Activated CD4-positive, alpha-beta T cell treated with anti-CD3 and anti-CD28 coated beads, Interleukin-2, amount 10 ng/mL, durations not matched to agents 7 days and 5 days (primary cell): ENCODE results near the gene CFAP251. TPM values are rescaled to one million over a fixed set of nuclear protein-coding genes. Genes with fewer than 3 reads are reported as not detected.
"Not testable (repeated sequence)": the region's sequence is repeated elsewhere in the genome, so short reads cannot be mapped to it uniquely, and the experiment has no call there.

Experiments used
- CTCF ChIA-PET: fragments of 350-600 bp; sonication (Branson Sonifier 250); formaldehyde crosslinking; loops from one replicate; lab custom pipeline; 2021; ENCODE audit warnings: antibody characterized with exemption; lab: Charles Lee
- POLR2A ChIA-PET: fragments of 350-600 bp; sonication (Branson Sonifier 250); formaldehyde crosslinking; loops from one replicate; lab custom pipeline; 2021; ENCODE audit warnings: antibody characterized with exemption; lab: Charles Lee
- DNase-seq: peaks from one replicate; pipeline ENCODE4 v3.0.0-alpha.2; 2020
- H3K27ac Mint-ChIP-seq: one replicate; pipeline ENCODE4 v1.8.0; 2021; ENCODE audit warnings: mild to moderate bottlenecking, moderate library complexity, mixed read lengths
- H3K27me3 Mint-ChIP-seq: one replicate; pipeline ENCODE4 v1.8.0; 2021; ENCODE audit warnings: mixed read lengths
- H3K36me3 Mint-ChIP-seq: one replicate; pipeline ENCODE4 v1.8.0; 2021; ENCODE audit warnings: low read depth, mixed read lengths
- H3K4me1 Mint-ChIP-seq: one replicate; pipeline ENCODE4 v1.8.0; 2021; ENCODE audit warnings: mixed read lengths
- H3K4me3 Mint-ChIP-seq: one replicate; pipeline ENCODE4 v1.8.0; 2021; ENCODE audit warnings: mild to moderate bottlenecking, moderate library complexity, mixed read lengths
- H3K9me3 Mint-ChIP-seq: one replicate; pipeline ENCODE4 v1.8.0; 2021; ENCODE audit warnings: mixed read lengths
- total RNA-seq, 2 experiments: library from RNA; stranded (reverse); gene quantifications; one replicate each; pipeline ENCODE4 v1.2.3, GENCODE V29; 2021

CFAP251 gene
- total RNA-seq, 2 experiments from 2014 or later = 0.30 to 0.52 TPM

- POLR2A ChIA-PET = no interaction called here
- peaks cover 12% of the 10 kb centered on the region for H3K4me1 Mint-ChIP-seq
- no peaks in the 10 kb centered on the region for H3K9me3 Mint-ChIP-seq
- no peaks in the 10 kb centered on the region for H3K27me3 Mint-ChIP-seq
- DNase-seq = no peak
- peaks cover 41% of the 10 kb centered on the region for H3K36me3 Mint-ChIP-seq
- H3K4me3 Mint-ChIP-seq = no peak overlapping the region
- no peak overlapping the region for H3K27ac Mint-ChIP-seq
- CTCF ChIA-PET = interaction anchor here (0.6 to 2.0 kb wide), 3 partner anchors 18 to 118 kb away, joined by 4 to 7 read pairs (median 5); partner anchors contain the start of gene RHOF
Measured at GRCh38 chr12:121911824-121912585, 6.4 kb upstream of the CFAP251 start.

- H3K27ac Mint-ChIP-seq = no peak overlapping the region
- H3K4me3 Mint-ChIP-seq = no peak overlapping the region
- CTCF ChIA-PET = interaction anchor here (3.3 kb wide), 1 partner anchor 25 kb away, joined by 12 read pairs; no protein-coding TSS in a partner anchor
- DNase-seq = no peak
- H3K4me1 Mint-ChIP-seq = peaks cover 22% of the 10 kb centered on the region
- H3K36me3 Mint-ChIP-seq = peaks cover 34% of the 10 kb centered on the region
- H3K9me3 Mint-ChIP-seq = no peaks in the 10 kb centered on the region
- POLR2A ChIA-PET = no interaction called here
- no peaks in the 10 kb centered on the region for H3K27me3 Mint-ChIP-seq
Measured at GRCh38 chr12:121915841-121916321, 2.5 kb upstream of the CFAP251 start.

- Mint-ChIP-seq H3K9me3 (no peaks in the 10 kb centered on the region), H3K27ac (no peak overlapping the region), H3K4me3 (no peak overlapping the region), H3K27me3 (no peaks in the 10 kb centered on the region), H3K36me3 (peaks cover 29% of the 10 kb centered on the region), H3K4me1 (peaks cover 22% of the 10 kb centered on the region)
- DNase-seq = no peak
- ChIA-PET POLR2A (no interaction called here), CTCF (interaction anchor here (0.8 to 3.3 kb wide), 3 partner anchors 12 to 25 kb away, joined by 3 to 12 read pairs (median 4); no protein-coding TSS in a partner anchor)
Measured at GRCh38 chr12:121916719-121917118, 1.7 kb upstream of the CFAP251 start.

- Mint-ChIP-seq H3K36me3 (peaks cover 25% of the 10 kb centered on the region), H3K4me3 (peak overlapping the region; percentile 66), H3K4me1 (peaks cover 18% of the 10 kb centered on the region), H3K27ac (no peak overlapping the region), H3K27me3 (no peaks in the 10 kb centered on the region), H3K9me3 (no peaks in the 10 kb centered on the region)
- ChIA-PET CTCF (interaction anchor here (0.6 to 3.3 kb wide), 20 partner anchors 8 to 970 kb away, joined by 3 to 12 read pairs (median 5); partner anchors contain the start of genes RHOF and SETD1B), POLR2A (no interaction called here)
- DNase-seq = no peak
Measured at GRCh38 chr12:121918679-121919038, 267 bp downstream of the CFAP251 start.

GRCh38 chr12:121921066-121921465 lies 2.7 kb downstream of the CFAP251 start:
- DNase-seq = no peak
- Mint-ChIP-seq H3K4me1 (peaks cover 18% of the 10 kb centered on the region), H3K36me3 (peaks cover 19% of the 10 kb centered on the region), H3K9me3 (no peaks in the 10 kb centered on the region), H3K4me3 (no peak overlapping the region), H3K27me3 (no peaks in the 10 kb centered on the region), H3K27ac (no peak overlapping the region)
- CTCF ChIA-PET = no interaction called here
- POLR2A ChIA-PET = no interaction called here

GRCh38 chr12:121925358-121925695 lies 6.9 kb downstream of the CFAP251 start:
- ChIA-PET CTCF (no interaction called here), POLR2A (no interaction called here)
- H3K27ac Mint-ChIP-seq = no peak overlapping the region
- no peaks in the 10 kb centered on the region for H3K9me3 Mint-ChIP-seq
- H3K4me1 Mint-ChIP-seq = peaks cover 4% of the 10 kb centered on the region
- no peaks in the 10 kb centered on the region for H3K27me3 Mint-ChIP-seq
- no peaks in the 10 kb centered on the region for H3K36me3 Mint-ChIP-seq
- DNase-seq = no peak
- no peak overlapping the region for H3K4me3 Mint-ChIP-seq

GRCh38 chr12:121926874-121927706 lies 8.7 kb downstream of the CFAP251 start:
- no peak for DNase-seq
- H3K4me3 Mint-ChIP-seq = no peak overlapping the region
- ChIA-PET POLR2A (no interaction called here), CTCF (interaction anchor here (0.6 to 1.8 kb wide), 3 partner anchors 9 to 16 kb away, joined by 3 to 6 read pairs (median 3); partner anchors contain the start of gene CFAP251)
- H3K27ac Mint-ChIP-seq = no peak overlapping the region
- peaks cover 4% of the 10 kb centered on the region for H3K4me1 Mint-ChIP-seq
- H3K9me3 Mint-ChIP-seq = no peaks in the 10 kb centered on the region
- H3K36me3 Mint-ChIP-seq = no peaks in the 10 kb centered on the region
- no peaks in the 10 kb centered on the region for H3K27me3 Mint-ChIP-seq

GRCh38 chr12:121927813-121928212 lies 9.4 kb downstream of the CFAP251 start:
- Mint-ChIP-seq H3K36me3 (no peaks in the 10 kb centered on the region), H3K4me1 (peaks cover 4% of the 10 kb centered on the region), H3K27me3 (no peaks in the 10 kb centered on the region), H3K9me3 (no peaks in the 10 kb centered on the region), H3K27ac (no peak overlapping the region), H3K4me3 (no peak overlapping the region)
- no peak for DNase-seq
- ChIA-PET POLR2A (no interaction called here), CTCF (interaction anchor here (0.6 to 1.8 kb wide), 2 partner anchors 10 to 15 kb away, joined by 3 to 6 read pairs; partner anchors contain the start of gene CFAP251)

GRCh38 chr12:121929545-121929944 lies 11.2 kb downstream of the CFAP251 start:
- DNase-seq, H3K36me3 Mint-ChIP-seq, H3K27ac Mint-ChIP-seq, POLR2A ChIA-PET, H3K4me1 Mint-ChIP-seq, H3K27me3 Mint-ChIP-seq, CTCF ChIA-PET, H3K9me3 Mint-ChIP-seq, H3K4me3 Mint-ChIP-seq: not testable (repeated sequence)

- peaks cover 4% of the 10 kb centered on the region for H3K4me1 Mint-ChIP-seq
- H3K9me3 Mint-ChIP-seq = no peaks in the 10 kb centered on the region
- no peaks in the 10 kb centered on the region for H3K27me3 Mint-ChIP-seq
- no peaks in the 10 kb centered on the region for H3K36me3 Mint-ChIP-seq
- no peak overlapping the region for H3K4me3 Mint-ChIP-seq
- ChIA-PET POLR2A (no interaction called here), CTCF (interaction anchor here (0.6 to 0.9 kb wide), 2 partner anchors 14 to 97 kb away, joined by 3 read pairs; no protein-coding TSS in a partner anchor)
- DNase-seq = no peak
- H3K27ac Mint-ChIP-seq = no peak overlapping the region
Measured at GRCh38 chr12:121930862-121931261, 12.5 kb downstream of the CFAP251 start.

- no peaks in the 10 kb centered on the region for H3K36me3 Mint-ChIP-seq
- peaks cover 2% of the 10 kb centered on the region for H3K4me1 Mint-ChIP-seq
- H3K27ac Mint-ChIP-seq = peak overlapping the region; percentile 58
- DNase-seq = no peak
- H3K4me3 Mint-ChIP-seq = no peak overlapping the region
- CTCF ChIA-PET = no interaction called here
- no peaks in the 10 kb centered on the region for H3K27me3 Mint-ChIP-seq
- no peaks in the 10 kb centered on the region for H3K9me3 Mint-ChIP-seq
- POLR2A ChIA-PET = no interaction called here
Measured at GRCh38 chr12:121932176-121932536, 13.8 kb downstream of the CFAP251 start.

GRCh38 chr12:121932914-121933521 lies 14.6 kb downstream of the CFAP251 start:
- Mint-ChIP-seq H3K27me3 (no peaks in the 10 kb centered on the region), H3K9me3 (peaks cover 3% of the 10 kb centered on the region), H3K27ac (no peak overlapping the region), H3K36me3 (no peaks in the 10 kb centered on the region), H3K4me1 (peaks cover 8% of the 10 kb centered on the region), H3K4me3 (no peak overlapping the region)
- ChIA-PET POLR2A (no interaction called here), CTCF (no interaction called here)
- DNase-seq = no peak
